Glutamatergic neuron (in vitro differentiated cells): Measurements from ENCODE around the gene SIPA1. TPM values are rescaled to one million over a fixed set of nuclear protein-coding genes. Genes with fewer than 3 reads are reported as not detected.

Experiments used
- microRNA-seq: library from miRNA; unstranded; fragments of <30 nt; microRNA quantifications from one replicate; pipeline ENCODE4, GENCODE V29; 2020; ENCODE audit not compliant: unreplicated experiment
- total RNA-seq: library from RNA; stranded (reverse); fragmentation: NEBNext Ultra II Directional; extraction: Animal tissue kit (Norgen Biotek cat#: 25700); gene quantifications from one replicate; pipeline ENCODE4 v1.2.1, GENCODE V29; 2021; ENCODE audit not compliant: unreplicated experiment

SIPA1 gene
- total RNA-seq, 1 donor from 2014 or later: 21.4 TPM

Small RNA genes within 50 kb of the gene (microRNA-seq; reads per million reads assigned to microRNA genes)
- gene MIR4489: not detected
- 1.5 reads per million, percentile 6 among the genes with 10 or more reads in this experiment for gene MIR4690

Other genes with a start within 250 kb of the SIPA1 start
- gene NEAT1, start 215.3 kb upstream of the SIPA1 start, total RNA-seq: 107 TPM
- 18,218 TPM for gene MALAT1, start 139.1 kb upstream of the SIPA1 start, total RNA-seq
- 80.0 TPM for gene SCYL1, start 113.0 kb upstream of the SIPA1 start, total RNA-seq
- 2.5 TPM for gene LTBP3, start 79.7 kb upstream of the SIPA1 start, total RNA-seq
- 37.9 TPM for gene ZNRD2, start 67.6 kb upstream of the SIPA1 start, total RNA-seq
- 184 TPM for gene FAM89B, start 65.6 kb upstream of the SIPA1 start, total RNA-seq
- 14.2 TPM for gene EHBP1L1, start 62.0 kb upstream of the SIPA1 start, total RNA-seq
- 0.69 TPM for gene KCNK7, start 42.3 kb upstream of the SIPA1 start, total RNA-seq
- gene MAP3K11, start 23.9 kb upstream of the SIPA1 start, total RNA-seq: 58.6 TPM
- 43.3 TPM for gene PCNX3, start 22.3 kb upstream of the SIPA1 start, total RNA-seq
- gene RELA, start 24.8 kb downstream of the SIPA1 start, total RNA-seq: 61.2 TPM
- 71.3 TPM for gene KAT5, start 74.2 kb downstream of the SIPA1 start, total RNA-seq
- 42.9 TPM for gene RNASEH2C, start 82.7 kb downstream of the SIPA1 start, total RNA-seq
- gene AP5B1, start 142.9 kb downstream of the SIPA1 start, total RNA-seq: 13.2 TPM
- gene OVOL1, start 149.0 kb downstream of the SIPA1 start, total RNA-seq: not detected
- 14.7 TPM for gene SNX32, start 195.9 kb downstream of the SIPA1 start, total RNA-seq
- 1,294 TPM for gene CFL1, start 220.1 kb downstream of the SIPA1 start, total RNA-seq
- gene MUS81, start 222.3 kb downstream of the SIPA1 start, total RNA-seq: 114 TPM
- 16.3 TPM for gene EFEMP2, start 234.7 kb downstream of the SIPA1 start, total RNA-seq
- not detected for gene CTSW, start 241.7 kb downstream of the SIPA1 start, total RNA-seq